Osteoblast (primary cell): ENCODE data around the gene SOWAHB. TPM values are rescaled to one million over a fixed set of nuclear protein-coding genes. Genes with fewer than 3 reads are reported as not detected.

ENCODE experiments used
- DNase-seq: peaks from one replicate; pipeline ENCODE4 v3.0.0; 2011; ENCODE audit warnings: low spot score, mixed read lengths; ENCODE audit not compliant: insufficient read length; ENCODE audit errors: missing footprints
- H2AFZ ChIP-seq: 2 replicates; pipeline ENCODE4 v1.6.0; 2011; ENCODE audit warnings: mild to moderate bottlenecking, low read length
- H3K27ac ChIP-seq: 2 replicates; pipeline ENCODE4 v1.5.1; 2011; ENCODE audit warnings: mild to moderate bottlenecking, low read depth, low read length, moderate library complexity
- H3K27me3 ChIP-seq: 2 replicates; pipeline ENCODE4 v1.6.0; 2012; ENCODE audit warnings: mild to moderate bottlenecking, control low read depth, inconsistent platforms, low read length, moderate library complexity; ENCODE audit not compliant: insufficient read depth
- H3K36me3 ChIP-seq: 2 replicates; pipeline ENCODE4 v1.5.1; 2011; ENCODE audit warnings: mild to moderate bottlenecking, low read length, control low read depth, moderate library complexity; ENCODE audit not compliant: insufficient read depth
- H3K4me1 ChIP-seq: 2 replicates; pipeline ENCODE4 v1.5.1; 2011; ENCODE audit warnings: mild to moderate bottlenecking, low read length, control low read depth, moderate library complexity; ENCODE audit not compliant: insufficient read depth
- H3K4me2 ChIP-seq: 2 replicates; pipeline ENCODE4 v1.6.0; 2011; ENCODE audit warnings: mild to moderate bottlenecking, low read length; ENCODE audit not compliant: insufficient read depth
- H3K4me3 ChIP-seq: fragments of 200-600 bp; sonication (generic); 3 replicates; pipeline ENCODE4 v1.5.1; 2012; ENCODE audit warnings: mild to moderate bottlenecking, low read length, inconsistent platforms; ENCODE audit not compliant: insufficient read depth
- H3K79me2 ChIP-seq: 2 replicates; pipeline ENCODE4 v1.6.0; 2012; ENCODE audit warnings: mild to moderate bottlenecking, low read length, control low read depth, inconsistent platforms; ENCODE audit not compliant: insufficient read depth
- H3K9me3 ChIP-seq: 2 replicates; pipeline ENCODE4 v1.5.1; 2011; ENCODE audit warnings: low read depth, low read length, control low read depth
- H4K20me1 ChIP-seq: 2 replicates; pipeline ENCODE4 v1.6.0; 2012; ENCODE audit warnings: mild to moderate bottlenecking, low read length, control low read depth; ENCODE audit not compliant: insufficient read depth
- total RNA-seq: library from RNA; depleted of rRNA; stranded (reverse); fragments of >200 nt; gene quantifications from 2 replicates; pipeline ENCODE4 v1.2.3, GENCODE V29; 2012
- TF ChIP-seq, protein P1 (sequence below): IDR thresholded peaks from 2 replicates; pipeline ENCODE4 v1.5.1; 2011; ENCODE audit warnings: mild to moderate bottlenecking, low read depth, low read length, moderate library complexity; ENCODE audit errors: extremely low read depth

The SOWAHB gene
- total RNA-seq, 1 donor, result under 0.01 TPM

GRCh38 chr4:76930685-76931084, 32.7 kb upstream of the SOWAHB start:
- Histone ChIP-seq H3K27ac (no peak overlapping the region), H3K79me2 (no peaks in the 10 kb centered on the region), H3K27me3 (no peaks in the 10 kb centered on the region), H3K4me3 (no peak overlapping the region), H2AFZ (no peak overlapping the region), H4K20me1 (no peaks in the 10 kb centered on the region), H3K4me1 (no peaks in the 10 kb centered on the region), H3K9me3 (no peaks in the 10 kb centered on the region), H3K36me3 (no peaks in the 10 kb centered on the region), H3K4me2 (no peak overlapping the region)
- DNase-seq, result no peak
- TF ChIP-seq, protein P1, sequence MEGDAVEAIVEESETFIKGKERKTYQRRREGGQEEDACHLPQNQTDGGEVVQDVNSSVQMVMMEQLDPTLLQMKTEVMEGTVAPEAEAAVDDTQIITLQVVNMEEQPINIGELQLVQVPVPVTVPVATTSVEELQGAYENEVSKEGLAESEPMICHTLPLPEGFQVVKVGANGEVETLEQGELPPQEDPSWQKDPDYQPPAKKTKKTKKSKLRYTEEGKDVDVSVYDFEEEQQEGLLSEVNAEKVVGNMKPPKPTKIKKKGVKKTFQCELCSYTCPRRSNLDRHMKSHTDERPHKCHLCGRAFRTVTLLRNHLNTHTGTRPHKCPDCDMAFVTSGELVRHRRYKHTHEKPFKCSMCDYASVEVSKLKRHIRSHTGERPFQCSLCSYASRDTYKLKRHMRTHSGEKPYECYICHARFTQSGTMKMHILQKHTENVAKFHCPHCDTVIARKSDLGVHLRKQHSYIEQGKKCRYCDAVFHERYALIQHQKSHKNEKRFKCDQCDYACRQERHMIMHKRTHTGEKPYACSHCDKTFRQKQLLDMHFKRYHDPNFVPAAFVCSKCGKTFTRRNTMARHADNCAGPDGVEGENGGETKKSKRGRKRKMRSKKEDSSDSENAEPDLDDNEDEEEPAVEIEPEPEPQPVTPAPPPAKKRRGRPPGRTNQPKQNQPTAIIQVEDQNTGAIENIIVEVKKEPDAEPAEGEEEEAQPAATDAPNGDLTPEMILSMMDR, result no peak

DNA sequence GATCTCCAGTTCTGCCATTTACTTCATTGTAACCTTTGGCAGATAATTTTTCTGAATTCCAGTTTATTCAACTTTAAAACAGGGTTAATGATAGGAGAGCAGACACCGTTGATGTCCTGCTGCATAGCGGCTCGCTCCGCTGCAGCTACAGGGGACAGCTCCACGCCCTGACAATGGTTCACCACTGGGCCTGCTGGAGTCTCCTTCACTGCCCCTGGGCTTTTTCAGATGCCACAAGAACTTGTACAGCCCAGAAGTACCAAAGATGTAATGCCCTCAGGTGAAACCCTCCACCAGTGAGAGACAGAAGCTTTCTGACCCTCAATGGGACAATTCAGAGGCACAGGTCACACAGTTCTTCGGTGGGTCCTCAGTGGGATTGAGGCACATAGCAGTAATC, 28.9 kb upstream of the SOWAHB start:
- Histone ChIP-seq H2AFZ (no peak overlapping the region), H4K20me1 (no peaks in the 10 kb centered on the region), H3K4me2 (no peak overlapping the region), H3K27me3 (no peaks in the 10 kb centered on the region), H3K27ac (no peak overlapping the region), H3K4me3 (no peak overlapping the region), H3K9me3 (no peaks in the 10 kb centered on the region), H3K4me1 (no peaks in the 10 kb centered on the region), H3K79me2 (no peaks in the 10 kb centered on the region), H3K36me3 (no peaks in the 10 kb centered on the region)
- TF ChIP-seq, protein P1, result no peak
- no peak for DNase-seq

DNA sequence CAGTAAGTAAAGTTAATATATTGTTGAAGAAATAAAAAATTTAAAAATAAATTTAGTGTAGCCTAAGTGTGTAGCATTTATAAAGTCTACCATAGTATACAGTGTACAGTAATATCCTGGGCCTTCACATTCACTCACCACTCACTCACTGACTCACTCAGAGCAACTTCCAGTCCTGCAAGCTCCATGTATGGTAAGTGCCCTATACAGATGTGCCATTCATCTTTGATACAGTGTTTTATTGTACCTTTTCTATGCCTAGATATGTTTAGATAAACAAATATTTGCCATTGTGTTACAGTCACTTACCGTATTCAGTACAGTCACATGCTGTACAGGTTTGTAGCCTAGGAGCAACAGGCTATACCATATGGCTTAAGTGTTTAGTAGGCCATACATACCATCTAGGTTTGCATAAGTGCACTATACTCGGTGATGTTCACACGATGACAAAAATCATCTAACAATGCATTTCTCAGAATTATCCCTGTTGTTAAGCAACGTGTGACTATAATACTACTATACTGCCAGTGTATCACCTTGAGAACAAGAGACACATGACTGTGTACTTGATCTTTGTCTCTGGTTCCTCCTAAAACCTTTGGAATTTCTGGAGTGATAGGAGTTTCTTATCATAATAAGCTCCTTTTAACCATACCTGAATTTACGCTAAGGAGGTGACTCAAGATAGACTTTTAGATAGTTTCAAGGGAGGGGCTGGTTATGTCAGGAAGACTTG, 25.8 kb upstream of the SOWAHB start:
- Histone ChIP-seq H3K27me3 (no peaks in the 10 kb centered on the region), H3K9me3 (no peaks in the 10 kb centered on the region), H3K79me2 (no peaks in the 10 kb centered on the region), H3K36me3 (no peaks in the 10 kb centered on the region), H4K20me1 (no peaks in the 10 kb centered on the region), H3K27ac (no peak overlapping the region), H3K4me2 (no peak overlapping the region), H2AFZ (no peak overlapping the region), H3K4me3 (no peak overlapping the region), H3K4me1 (no peaks in the 10 kb centered on the region)
- TF ChIP-seq, protein P1, result no peak
- DNase-seq, result no peak

DNA sequence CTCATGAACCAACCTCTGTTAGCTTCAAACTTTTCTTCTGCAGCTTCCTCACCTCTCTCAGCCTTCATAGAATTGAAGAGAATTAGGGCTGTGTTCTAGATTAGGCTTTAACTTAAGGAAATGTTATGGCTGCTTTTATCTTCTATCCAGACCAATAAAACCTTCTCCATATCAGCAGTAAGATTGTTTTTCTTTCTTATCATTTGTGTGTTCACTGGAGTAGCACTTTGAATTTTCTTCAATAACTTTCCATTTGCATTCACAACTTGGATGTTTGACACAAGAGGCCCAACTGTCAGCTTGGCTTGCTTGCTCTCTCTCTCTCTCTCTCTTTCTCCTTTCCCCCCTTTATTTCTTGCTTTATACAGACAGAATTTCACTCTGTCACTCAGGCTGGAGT, 22.8 kb upstream of the SOWAHB start:
- no peak for DNase-seq
- H3K4me2 ChIP-seq, result no peak overlapping the region
- no peaks in the 10 kb centered on the region for H4K20me1 ChIP-seq

More for the DNA sequence above, 22.8 kb upstream of the SOWAHB start:
- Histone ChIP-seq H3K27ac (no peak overlapping the region), H3K79me2 (no peaks in the 10 kb centered on the region), H3K4me1 (no peaks in the 10 kb centered on the region), H3K9me3 (no peaks in the 10 kb centered on the region), H2AFZ (no peak overlapping the region), H3K36me3 (no peaks in the 10 kb centered on the region), H3K4me3 (no peak overlapping the region), H3K27me3 (no peaks in the 10 kb centered on the region)
- TF ChIP-seq, protein P1, result no peak
